Smooth muscle cell (in vitro differentiated cells): ENCODE measurements around the gene ACVR1B. TPM values are rescaled to one million over a fixed set of nuclear protein-coding genes. Genes with fewer than 3 reads are reported as not detected.

ENCODE experiments used
- DNase-seq: peaks from one replicate; lab custom pipeline; 2025; ENCODE audit not compliant: unreplicated experiment; lab: John Stamatoyannopoulos, UW
- H2AFZ ChIP-seq: fragments of 200-600 bp; sonication (generic); 2 replicates; pipeline ENCODE4 v1.6.0; 2016; ENCODE audit warnings: antibody characterized with exemption, low read depth, mild to moderate bottlenecking
- H3F3A ChIP-seq: fragments of 200-600 bp; sonication (generic); 2 replicates; pipeline ENCODE4 v1.6.0; 2017; ENCODE audit warnings: antibody characterized with exemption, low read depth
- H3K27ac ChIP-seq: fragments of 200-600 bp; sonication (generic); 2 replicates; pipeline ENCODE4 v1.5.1; 2016; ENCODE audit warnings: low read depth, mild to moderate bottlenecking
- H3K27me3 ChIP-seq: fragments of 200-600 bp; sonication (generic); 2 replicates; pipeline ENCODE4 v1.6.1; 2016; ENCODE audit warnings: low read depth, mild to moderate bottlenecking
- H3K36me3 ChIP-seq: fragments of 200-600 bp; sonication (generic); 2 replicates; pipeline ENCODE4 v1.5.1; 2016; ENCODE audit warnings: low read depth
- H3K4me1 ChIP-seq: fragments of 200-600 bp; sonication (generic); 2 replicates; pipeline ENCODE4 v1.5.1; 2016; ENCODE audit warnings: low read depth
- H3K4me2 ChIP-seq: fragments of 200-600 bp; sonication (generic); 2 replicates; pipeline ENCODE4 v1.6.0; 2016; ENCODE audit warnings: mild to moderate bottlenecking
- H3K4me3 ChIP-seq: fragments of 200-600 bp; sonication (generic); 2 replicates; pipeline ENCODE4 v1.5.1; 2016; ENCODE audit warnings: mild to moderate bottlenecking
- H3K79me2 ChIP-seq: fragments of 200-600 bp; sonication (generic); 2 replicates; pipeline ENCODE4 v1.6.0; 2016; ENCODE audit warnings: low read depth, mild to moderate bottlenecking
- H3K9ac ChIP-seq: fragments of 200-600 bp; sonication (generic); 2 replicates; pipeline ENCODE4 v1.6.0; 2016; ENCODE audit warnings: low read depth
- H3K9me3 ChIP-seq: fragments of 200-600 bp; sonication (generic); replicated peaks from 2 replicates; pipeline ENCODE4 v1.5.1; 2016; ENCODE audit warnings: low read depth
- H4K20me1 ChIP-seq: fragments of 200-600 bp; sonication (generic); 2 replicates; pipeline ENCODE4 v1.6.0; 2016; ENCODE audit warnings: low read depth
- CTCF ChIP-seq: fragments of 200-600 bp; sonication (generic); IDR thresholded peaks from 2 replicates; pipeline ENCODE4 v1.5.1; 2017; ENCODE audit warnings: borderline replicate concordance, mild to moderate bottlenecking, antibody characterized with exemption; ENCODE audit not compliant: insufficient read depth, poor library complexity, severe bottlenecking
- WGBS: methylation state at CpG from one replicate; pipeline ENCODE4 v1.1.7; 2016; ENCODE audit warnings: low lambda C conversion rate; 5-methylcytosine and 5-hydroxymethylcytosine counted together
- polyA plus RNA-seq: library from polyadenylated mRNA; unstranded; fragments of >200 nt; fragmentation: Nextera tagmentation; extraction: Ambion mirVana; gene quantifications from 2 replicates; pipeline ENCODE4 v1.2.1, GENCODE V29; 2016
- total RNA-seq: library from RNA; depleted of rRNA; stranded (reverse); fragments of >200 nt; gene quantifications from 2 replicates; pipeline ENCODE4 v1.2.3, GENCODE V29; 2014

ACVR1B gene
- total and polyA plus RNA-seq, 2 experiments from 2014 or later, result 1.9 to 4.0 TPM

GRCh38 chr12:51972422-51972812 lies 20.9 kb downstream of the ACVR1B start:
- Histone ChIP-seq H2AFZ (no peak overlapping the region), H3K27me3 (no peaks in the 10 kb centered on the region), H4K20me1 (peaks cover 79% of the 10 kb centered on the region), H3K4me1 (peaks cover 37% of the 10 kb centered on the region), H3K79me2 (peaks cover 30% of the 10 kb centered on the region), H3K27ac (peak overlapping the region; percentile 58), H3F3A (peaks cover 10% of the 10 kb centered on the region), H3K9me3 (no peaks in the 10 kb centered on the region), H3K4me3 (no peak overlapping the region), H3K4me2 (peak overlapping the region; percentile 52), H3K36me3 (no peaks in the 10 kb centered on the region), H3K9ac (no peak overlapping the region)
- no peak for DNase-seq
- TF ChIP-seq CTCF, result no peak
- 65% methylated on average over 5 of the region's 5 CpGs for WGBS

DNA sequence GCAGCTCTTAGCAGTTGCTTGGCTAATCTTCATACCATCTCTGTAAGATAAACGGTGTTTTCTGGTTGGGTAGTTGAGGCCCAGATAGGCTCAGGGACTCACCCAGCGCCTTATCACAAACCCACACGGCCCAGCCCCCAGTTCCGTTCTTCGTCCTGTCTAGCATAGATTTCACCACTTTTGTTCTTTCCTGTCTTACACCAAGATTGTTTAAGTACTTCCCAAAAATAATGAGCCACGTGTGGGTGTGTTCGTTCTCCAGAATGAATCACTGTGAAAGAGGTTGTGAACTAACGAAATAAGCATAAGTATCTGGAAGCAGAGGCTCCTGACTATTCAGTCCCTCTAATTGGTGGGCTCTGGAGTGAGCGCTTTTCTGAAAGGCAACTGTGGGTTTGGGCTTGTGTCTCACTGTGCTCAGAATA lies 21.4 kb downstream of the ACVR1B start:
- H3K4me3 ChIP-seq, result no peak overlapping the region
- DNase-seq, result no peak
- peaks cover 37% of the 10 kb centered on the region for H3K4me1 ChIP-seq
- peaks cover 75% of the 10 kb centered on the region for H4K20me1 ChIP-seq
- peak overlapping the region; percentile 58 for H3K27ac ChIP-seq
- no peak overlapping the region for H3K9ac ChIP-seq
- H3K9me3 ChIP-seq, result no peaks in the 10 kb centered on the region
- WGBS, result 18% methylated on average over 9 of the region's 9 CpGs
- H3K36me3 ChIP-seq, result no peaks in the 10 kb centered on the region
- peak overlapping the region; percentile 52 for H3K4me2 ChIP-seq
- H3K79me2 ChIP-seq, result peaks cover 25% of the 10 kb centered on the region
- peaks cover 10% of the 10 kb centered on the region for H3F3A ChIP-seq
- no peak for TF ChIP-seq CTCF
- no peaks in the 10 kb centered on the region for H3K27me3 ChIP-seq
- no peak overlapping the region for H2AFZ ChIP-seq

DNA sequence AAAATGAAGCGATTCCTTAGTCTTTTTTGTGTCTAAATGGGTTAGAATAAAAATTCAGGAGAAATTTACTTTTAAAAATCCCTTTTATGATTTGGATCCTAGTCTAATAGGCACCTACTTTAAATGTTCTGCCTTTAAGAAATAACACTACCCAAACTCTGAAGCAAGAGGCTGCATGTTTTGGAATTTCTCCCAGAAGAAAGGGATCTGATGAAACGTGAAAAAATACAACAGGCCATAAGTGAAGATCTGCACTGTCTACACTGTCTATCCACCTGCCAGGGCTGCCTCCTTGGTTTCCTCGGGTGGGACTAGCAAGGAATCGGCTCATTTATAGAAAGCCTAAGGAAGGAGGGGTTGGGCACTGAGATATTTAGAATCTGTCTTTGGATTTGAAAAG lies 22.1 kb downstream of the ACVR1B start:
- Histone ChIP-seq H3K27me3 (no peaks in the 10 kb centered on the region), H3K4me2 (peak overlapping the region; percentile 52), H2AFZ (no peak overlapping the region), H3K27ac (peak overlapping the region; percentile 58), H3K79me2 (peaks cover 18% of the 10 kb centered on the region), H3K9me3 (no peaks in the 10 kb centered on the region), H3K4me3 (no peak overlapping the region), H3F3A (peaks cover 10% of the 10 kb centered on the region), H4K20me1 (peaks cover 70% of the 10 kb centered on the region), H3K36me3 (no peaks in the 10 kb centered on the region), H3K4me1 (peaks cover 37% of the 10 kb centered on the region), H3K9ac (no peak overlapping the region)
- no peak for TF ChIP-seq CTCF
- DNase-seq, result no peak
- 81% methylated on average over 4 of the region's 4 CpGs for WGBS

DNA sequence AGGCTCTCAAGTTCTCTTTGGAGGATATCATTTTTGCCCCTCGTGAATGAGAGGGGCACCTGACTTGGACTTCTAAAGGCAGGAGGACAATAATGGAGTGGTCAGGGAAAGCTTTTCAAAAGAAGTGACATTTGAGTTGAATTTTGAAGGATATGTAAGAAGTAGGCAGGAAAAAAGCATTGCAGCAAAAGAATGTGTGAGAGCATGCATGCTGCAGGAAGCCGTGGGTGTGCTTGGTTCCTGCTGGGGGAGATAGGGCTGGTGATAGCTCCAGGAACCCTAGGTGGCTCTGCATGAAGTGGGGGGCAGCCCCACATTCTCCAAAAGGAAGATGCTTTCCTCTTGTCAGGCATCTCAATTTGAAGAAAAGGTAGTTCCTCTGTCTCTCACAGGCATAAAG lies 23.1 kb downstream of the ACVR1B start:
- Histone ChIP-seq H3K4me2 (peak overlapping the region; percentile 14), H3F3A (peaks cover 10% of the 10 kb centered on the region), H3K9ac (no peak overlapping the region), H3K36me3 (no peaks in the 10 kb centered on the region), H3K4me1 (peaks cover 37% of the 10 kb centered on the region), H3K27ac (no peak overlapping the region), H2AFZ (no peak overlapping the region), H3K27me3 (no peaks in the 10 kb centered on the region), H3K4me3 (no peak overlapping the region), H4K20me1 (peaks cover 59% of the 10 kb centered on the region), H3K9me3 (no peaks in the 10 kb centered on the region), H3K79me2 (peaks cover 10% of the 10 kb centered on the region)
- no peak for DNase-seq
- 64% methylated on average over 2 of the region's 2 CpGs for WGBS
- no peak for TF ChIP-seq CTCF
